ENCODE results near the gene ST3GAL3. TPM values are rescaled to one million over a fixed set of nuclear protein-coding genes. Genes with fewer than 3 reads are reported as not detected.

Gene ST3GAL3
- polyA plus RNA-seq, 2 of the 4 experiments (the other 2 are of a cell fraction): 2.5 to 4.0 TPM

GRCh38 chr1:43669878-43670277, 37.5 kb upstream of the ST3GAL3 start:
- no peak for DNase-seq (ENCODE audit: low read depth in 1 of 2, low spot score in 1 of 2)
- ChIA-PET POLR2A (no interaction called here), CTCF (no interaction called here)
- no peak for TF ChIP-seq NR3C1 (IDR thresholded peaks at IDR 0.05)
- no peak for TF ChIP-seq E2F6 (IDR thresholded peaks at IDR 0.05; ENCODE audit: borderline replicate concordance, low read depth)
- TF ChIP-seq CBX8 (IDR thresholded peaks at IDR 0.05): no peak
- no peak for TF ChIP-seq CTCF (IDR thresholded peaks at IDR 0.05)
- no peak for TF ChIP-seq BHLHE40 (IDR thresholded peaks at IDR 0.05; ENCODE audit: low read depth, low read length)
- no peak for TF ChIP-seq NFE2L2 (conservative IDR thresholded peaks at IDR 0.05; ENCODE audit: low read length)
- TF ChIP-seq MAZ (IDR thresholded peaks at IDR 0.05; ENCODE audit: borderline replicate concordance, low read depth, low read length): no peak
- H3K4me1 ChIP-seq: no peaks in the 10 kb centered on the region; the same call in 2 of the 3 replicates
- H3K27ac ChIP-seq: no peak overlapping the region
- no peaks in the 10 kb centered on the region for H3K9me3 ChIP-seq
- H3K4me3 ChIP-seq: no peak overlapping the region
- WGBS (ENCODE audit: missing lambda C conversion rate): 96% methylated on average over 5 of the region's 5 CpGs
- FAIRE-seq: no peak
- no peak for ATAC-seq
- no peak overlapping the region for H3K4me2 ChIP-seq

GRCh38 chr1:43671193-43671592, 36.1 kb upstream of the ST3GAL3 start:
- 94% methylated on average over 2 of the region's 2 CpGs for WGBS (ENCODE audit: missing lambda C conversion rate)
- ChIA-PET CTCF (interaction anchor here (0.9 to 2.7 kb wide), 3 partner anchors 7 to 444 kb away, joined by 3 to 13 read pairs (median 3); no protein-coding TSS in a partner anchor), POLR2A (no interaction called here)
- H3K4me3 ChIP-seq: no peak overlapping the region
- TF ChIP-seq CBX8 (IDR thresholded peaks at IDR 0.05): no peak
- TF ChIP-seq ESRRA (IDR thresholded peaks at IDR 0.05; ENCODE audit: borderline replicate concordance, low read length): no peak
- TF ChIP-seq HDAC2 (IDR thresholded peaks at IDR 0.05): no peak
- TF ChIP-seq E2F6 (IDR thresholded peaks at IDR 0.05; ENCODE audit: borderline replicate concordance, low read depth): no peak
- no peak for TF ChIP-seq MAFK (IDR thresholded peaks at IDR 0.05; ENCODE audit: partially characterized antibody)
- TF ChIP-seq NPAS2 (CRISPR knock-in tag; IDR thresholded peaks at IDR 0.05; ENCODE audit: borderline replicate concordance): no peak
- no peak for TF ChIP-seq SREBF2 (IDR thresholded peaks at IDR 0.05)
- no peak for TF ChIP-seq MAX (IDR thresholded peaks at IDR 0.05)
- no peak for TF ChIP-seq ZNF302 (CRISPR knock-in tag; IDR thresholded peaks at IDR 0.05)
- TF ChIP-seq CEBPB (IDR thresholded peaks at IDR 0.05): no peak
- no peak for TF ChIP-seq ZFP36 (IDR thresholded peaks at IDR 0.05; ENCODE audit: borderline replicate concordance, partially characterized antibody)
- no peak for TF ChIP-seq ZSCAN20 (CRISPR knock-in tag; IDR thresholded peaks at IDR 0.05)
- TF ChIP-seq MYC (IDR thresholded peaks at IDR 0.05; ENCODE audit: borderline replicate concordance, low read length): no peak
- no peak overlapping the region for H3K27ac ChIP-seq
- ATAC-seq: no peak
- no peaks in the 10 kb centered on the region; the same call in 2 of the 3 replicates for H3K4me1 ChIP-seq
- H3K9me3 ChIP-seq: no peaks in the 10 kb centered on the region
- no peak overlapping the region for H3K4me2 ChIP-seq
- FAIRE-seq: no peak
- DNase-seq (ENCODE audit: low read depth in 1 of 2, low spot score in 1 of 2): no peak

- no peaks in the 10 kb centered on the region for H3K9me3 ChIP-seq
- WGBS (ENCODE audit: missing lambda C conversion rate): 93% methylated on average over 10 of the region's 10 CpGs
- FAIRE-seq (no peak), DNase-seq (ENCODE audit: low read depth in 1 of 2, low spot score in 1 of 2) (no peak), ATAC-seq (peak; percentile 45 to 76; a peak in 5 of 6 replicates)
- no peak overlapping the region for H3K4me3 ChIP-seq
- no peaks in the 10 kb centered on the region; the same call in 2 of the 3 replicates for H3K4me1 ChIP-seq
- H3K4me2 ChIP-seq: no peak overlapping the region
- ChIA-PET POLR2A (no interaction called here), CTCF (interaction anchor here (0.6 to 2.7 kb wide), 4 partner anchors 8 to 445 kb away, joined by 3 to 13 read pairs (median 3); partner anchors contain the start of gene IPO13)
- no peak overlapping the region for H3K27ac ChIP-seq
- no peak for TF ChIP-seq E2F6 (IDR thresholded peaks at IDR 0.05; ENCODE audit: borderline replicate concordance, low read depth)
- no peak for TF ChIP-seq USF2 (IDR thresholded peaks at IDR 0.05)
- TF ChIP-seq GATA3 (IDR thresholded peaks at IDR 0.05; ENCODE audit: borderline replicate concordance): no peak
These were observed 35.6 kb upstream of the ST3GAL3 start for GRCh38 chr1:43671626-43672330.
